Activated T-cell treated with anti-CD3 and anti-CD28 coated beads for 24 hours (primary cell): ENCODE measurements around the gene CELA3A.
"Not testable (repeated sequence)": the region's sequence is repeated elsewhere in the genome, so short reads cannot be mapped to it uniquely, and the experiment has no call there.

Experiments used
- DNase-seq: peaks from one replicate; pipeline ENCODE4 v3.0.0-alpha.2; 2020; ENCODE audit warnings: low read depth

Gene CELA3A

DNA sequence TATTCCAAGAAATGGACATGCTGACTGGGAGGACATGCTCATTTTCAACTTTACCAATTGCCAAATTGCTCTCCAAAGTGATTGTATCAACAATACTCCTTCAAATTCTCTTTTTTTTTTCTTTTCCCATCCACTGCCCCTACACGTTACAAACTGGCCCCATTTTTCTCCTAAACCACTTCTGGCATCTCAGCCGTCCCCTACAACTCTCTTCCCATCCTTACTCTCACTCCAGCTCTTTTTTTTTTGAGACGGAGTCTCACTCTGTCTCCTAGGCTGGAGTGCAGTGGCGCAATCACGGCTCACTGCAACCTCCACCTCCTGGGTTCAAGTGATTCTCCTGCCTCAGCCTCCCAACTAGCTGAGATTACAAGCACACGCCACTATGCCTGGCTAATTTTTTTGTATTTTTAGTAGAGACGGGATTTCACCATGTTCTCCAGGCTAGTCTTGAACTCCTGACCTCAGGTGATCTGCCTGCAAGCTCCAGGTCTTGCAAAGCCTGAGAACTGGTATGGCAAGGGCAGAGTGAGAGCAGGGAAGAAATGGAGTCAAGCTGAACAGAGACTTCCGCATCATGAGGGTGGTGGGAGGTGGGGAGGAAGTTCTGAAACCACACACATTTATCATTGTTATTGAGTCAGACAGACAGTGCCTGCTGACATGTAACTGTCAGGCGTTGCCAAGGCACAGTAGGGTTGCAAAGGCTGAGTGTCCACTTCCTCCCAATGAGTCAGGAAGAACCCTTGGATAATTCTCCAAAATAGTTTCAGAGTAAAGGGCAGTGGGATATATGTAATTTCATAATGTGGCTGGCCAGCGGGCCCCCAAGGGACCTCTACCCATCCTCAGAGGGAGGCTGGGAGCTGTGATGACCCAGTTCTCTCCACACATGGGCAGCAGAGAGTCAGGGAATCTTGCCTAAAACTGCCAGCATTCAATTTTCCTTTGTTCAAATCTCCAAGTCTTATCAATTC, 17.4 kb downstream of the CELA3A start:
- DNase-seq: peak; percentile 59

DNA sequence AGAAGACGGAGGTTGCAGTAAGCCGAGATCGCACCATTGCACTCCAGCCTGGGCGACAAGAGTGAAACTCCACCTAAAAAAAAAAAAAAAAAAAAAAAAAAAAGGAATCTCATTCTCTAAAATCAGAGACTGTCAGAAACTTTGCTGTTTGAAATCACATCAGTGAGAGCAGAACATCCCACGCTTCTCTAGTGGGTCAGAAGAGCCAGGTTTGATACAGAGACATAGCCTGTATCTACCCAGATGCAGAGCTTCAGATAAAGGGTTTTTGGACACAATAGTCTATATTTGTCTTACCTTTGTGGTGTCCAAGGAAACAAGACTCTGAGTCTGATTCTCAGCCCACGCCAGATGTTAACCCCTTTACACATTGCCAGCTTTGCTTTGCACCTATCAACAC, 19.6 kb downstream of the CELA3A start:
- DNase-seq: no peak

DNA sequence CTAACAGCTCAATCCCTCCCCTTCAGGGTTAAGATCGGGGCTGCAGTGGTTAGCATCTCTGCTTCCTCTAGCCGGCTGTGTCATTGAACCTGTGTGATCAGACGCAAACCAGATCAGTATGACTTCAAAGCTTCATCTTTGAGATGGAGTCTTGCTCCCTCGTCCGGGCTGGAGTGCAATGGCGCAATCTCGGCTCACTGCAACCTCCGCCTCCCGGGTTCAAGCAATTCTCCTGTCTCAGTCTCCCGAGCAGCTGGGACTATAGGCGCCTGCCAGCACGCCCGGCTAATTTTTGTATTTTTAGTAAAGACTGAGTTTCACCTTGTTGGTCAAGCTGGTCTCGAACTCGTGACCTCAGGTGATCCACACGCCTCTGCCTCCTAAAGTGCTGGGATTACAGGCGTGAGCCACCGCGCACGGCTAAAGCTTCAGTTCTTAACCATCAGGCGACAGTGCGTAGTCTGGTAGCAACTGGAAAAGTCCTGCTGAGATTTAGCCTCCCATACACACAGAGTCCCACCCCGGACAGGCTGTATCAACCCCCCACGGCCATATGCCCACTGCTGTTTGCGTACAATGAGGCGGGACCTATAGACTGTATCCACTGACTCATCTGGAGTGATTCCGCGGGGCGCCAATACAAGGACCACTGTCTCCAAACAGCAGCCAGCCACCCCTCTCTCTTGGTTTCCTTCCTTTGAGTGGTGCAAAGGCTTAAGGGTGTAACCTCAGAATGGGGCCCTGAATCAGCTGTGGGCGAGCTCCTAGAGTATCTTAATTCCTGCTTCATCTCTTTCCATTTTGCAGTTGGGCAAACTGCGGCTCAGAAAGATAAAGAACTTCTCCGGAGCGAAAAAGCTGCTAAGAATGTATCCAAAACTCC, 23.3 kb downstream of the CELA3A start:
- peak; percentile 66 for DNase-seq

DNA sequence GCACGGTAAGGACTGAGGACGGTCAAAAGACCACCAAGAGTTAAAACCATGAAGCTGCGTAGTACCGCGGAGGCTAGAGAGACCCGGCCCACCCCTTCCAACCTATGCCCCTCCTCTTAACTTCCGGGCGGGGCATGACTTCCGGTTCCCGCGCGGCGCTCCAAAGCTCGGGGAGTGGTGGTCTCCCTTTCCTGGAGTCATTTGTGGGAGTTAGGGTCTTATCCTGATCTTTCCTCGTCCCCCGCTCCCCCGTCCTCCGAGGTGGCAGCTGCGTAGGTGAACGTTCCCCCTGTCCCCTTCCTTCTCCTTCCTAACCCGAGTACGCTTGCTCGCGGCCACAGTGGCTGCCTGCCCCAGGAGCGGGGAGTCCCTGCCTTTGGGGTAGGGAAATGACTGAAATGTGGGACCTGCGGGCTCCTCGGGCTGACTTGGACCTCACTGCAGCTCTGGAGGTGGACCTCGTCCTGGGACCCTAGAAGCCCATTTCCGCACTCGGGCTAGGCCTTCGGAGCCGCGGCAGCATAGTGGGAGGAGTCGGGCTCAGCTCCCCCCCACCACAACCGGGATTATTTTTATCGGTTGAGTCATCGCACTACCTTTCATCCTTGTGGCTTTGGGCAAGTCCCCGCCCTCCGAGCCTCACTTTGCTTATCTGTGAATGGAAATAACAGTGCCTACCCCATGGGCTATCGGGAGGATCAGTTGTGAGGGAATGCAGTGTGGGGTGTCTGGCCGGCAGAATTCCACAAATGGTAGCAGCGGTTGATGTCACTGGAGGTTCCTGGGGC, 24.1 kb downstream of the CELA3A start:
- DNase-seq: peak; percentile 86

DNA sequence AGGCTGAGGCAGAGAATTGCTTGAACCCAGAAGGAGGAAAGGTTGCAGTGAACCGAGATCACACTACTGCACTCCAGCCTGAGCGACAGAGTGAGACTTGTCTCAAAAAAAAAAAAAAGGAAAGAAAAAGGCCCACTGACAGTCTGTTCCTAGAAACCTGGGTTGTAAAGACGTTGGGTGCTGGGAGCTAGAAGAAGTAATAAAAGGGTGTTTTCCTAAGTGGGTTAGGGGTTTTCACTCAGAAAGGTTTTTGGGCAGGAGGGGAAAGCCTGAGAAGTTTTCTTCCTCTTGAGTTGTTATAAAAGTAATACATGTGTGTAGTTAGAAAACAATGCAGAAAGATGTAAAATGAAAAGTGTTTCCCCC, 25.4 kb downstream of the CELA3A start:
- DNase-seq: no peak

DNA sequence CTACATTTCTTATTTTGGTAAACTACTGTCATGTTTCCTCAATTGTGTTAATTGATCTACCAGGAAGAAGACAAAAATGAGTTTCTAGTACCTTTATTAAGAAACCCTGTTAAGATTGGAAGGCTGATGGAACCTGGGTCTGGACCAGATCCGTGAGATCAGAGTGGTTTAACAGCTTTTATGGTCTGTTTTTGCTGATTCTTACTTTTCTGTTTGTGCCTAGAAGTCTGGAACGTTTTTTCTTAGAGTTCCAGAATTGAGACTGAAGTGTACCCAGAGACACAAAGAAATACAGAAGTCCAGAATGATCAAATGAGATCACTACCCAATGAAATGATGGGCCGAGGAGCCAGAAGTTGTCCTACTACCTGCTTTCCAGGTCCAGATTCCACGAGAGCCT, 28.6 kb downstream of the CELA3A start:
- no peak for DNase-seq

DNA sequence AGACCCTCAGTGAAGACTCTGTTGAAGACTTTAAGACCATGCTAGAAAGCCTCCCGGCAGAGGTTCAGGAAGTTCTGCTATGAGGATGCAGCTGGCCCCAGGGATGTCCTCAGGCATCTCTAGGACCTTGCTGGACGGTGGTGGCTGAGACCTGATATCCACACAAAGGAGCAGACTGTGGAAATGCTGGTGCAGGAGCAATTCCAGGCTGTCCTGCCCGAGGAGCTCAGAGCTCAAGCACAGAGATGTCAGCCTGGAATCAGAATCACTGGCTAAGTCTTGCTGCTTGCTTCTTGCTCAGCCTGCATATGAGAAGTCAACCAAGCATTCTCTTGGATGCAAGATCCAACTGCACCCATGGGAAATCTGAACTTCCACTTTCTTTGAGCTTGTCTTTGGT, 29.0 kb downstream of the CELA3A start:
- DNase-seq: no peak

DNA sequence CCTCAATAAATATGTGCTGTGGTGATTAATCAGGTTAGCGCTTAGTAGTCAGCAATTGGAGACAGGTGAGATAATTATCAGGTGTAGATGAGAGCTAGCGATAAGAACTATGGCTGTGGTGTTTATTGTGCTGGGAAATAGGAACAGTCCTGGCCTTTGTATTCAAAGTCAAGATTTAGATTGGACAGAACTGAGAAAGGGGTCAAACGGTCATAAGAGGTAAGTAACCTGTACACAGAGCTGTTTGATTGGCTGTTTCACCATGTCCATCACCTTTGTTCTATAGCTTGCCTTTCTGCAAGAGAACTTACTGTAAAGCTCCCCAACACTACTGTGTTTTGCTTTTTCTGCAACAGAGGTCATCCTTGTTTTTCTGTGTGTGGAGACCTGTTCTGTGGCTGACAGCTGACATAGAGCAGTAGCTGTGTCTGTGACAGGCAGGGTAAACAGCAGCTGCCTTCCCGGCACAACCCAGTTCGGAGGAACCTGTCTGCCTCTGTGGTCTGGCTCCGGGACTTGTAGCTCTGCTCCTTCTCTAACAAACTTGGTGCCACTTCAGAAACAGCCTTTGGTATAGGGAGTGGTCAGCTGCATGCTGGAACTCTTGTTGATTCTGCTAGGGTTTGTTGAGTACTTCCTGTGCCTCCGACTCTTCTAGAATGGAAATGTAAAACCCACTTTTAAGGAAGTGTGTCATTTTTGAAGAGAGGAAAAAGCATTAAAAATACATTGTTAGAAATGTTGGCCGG, 29.9 kb downstream of the CELA3A start:
- DNase-seq: no peak

DNA sequence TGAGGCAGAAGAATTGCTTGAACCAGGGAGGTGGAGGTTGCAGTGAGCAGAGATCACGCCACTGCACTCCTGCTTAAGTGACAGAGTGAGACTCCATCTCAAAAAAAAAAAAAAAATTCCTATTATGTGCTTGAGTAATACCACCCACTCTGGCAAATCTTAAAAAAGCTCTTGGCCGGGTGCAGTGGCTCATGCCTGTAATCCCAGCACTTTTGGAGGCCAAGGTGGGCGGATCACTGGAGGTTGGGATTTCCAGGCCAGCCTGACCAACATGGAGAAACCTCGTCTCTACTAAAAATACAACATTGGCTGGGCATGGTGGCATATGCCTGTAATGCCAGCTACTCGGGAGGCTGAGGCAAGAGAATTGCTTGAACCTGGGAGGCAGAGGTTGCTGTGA, 33.4 kb downstream of the CELA3A start:
- not testable (repeated sequence) for DNase-seq

DNA sequence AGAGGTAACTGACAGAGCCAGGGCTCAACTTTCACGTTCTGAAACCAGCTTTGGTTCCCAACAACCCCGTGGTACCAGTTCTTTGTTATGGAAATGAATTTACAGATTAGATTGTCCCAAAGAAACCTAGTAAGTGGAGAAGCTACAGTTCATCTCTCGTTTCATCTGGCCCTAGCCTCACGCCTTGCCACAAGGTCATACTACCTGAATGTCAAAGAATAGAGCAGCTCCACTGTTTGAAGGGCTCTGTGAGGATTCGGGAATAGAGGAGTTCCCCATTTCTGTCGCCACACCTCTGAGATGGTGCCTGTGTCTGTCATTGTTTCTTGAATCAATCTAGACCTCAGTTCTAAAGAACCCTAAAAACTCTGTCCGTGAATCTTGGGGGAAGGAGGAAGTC, 36.1 kb downstream of the CELA3A start:
- DNase-seq: no peak

DNA sequence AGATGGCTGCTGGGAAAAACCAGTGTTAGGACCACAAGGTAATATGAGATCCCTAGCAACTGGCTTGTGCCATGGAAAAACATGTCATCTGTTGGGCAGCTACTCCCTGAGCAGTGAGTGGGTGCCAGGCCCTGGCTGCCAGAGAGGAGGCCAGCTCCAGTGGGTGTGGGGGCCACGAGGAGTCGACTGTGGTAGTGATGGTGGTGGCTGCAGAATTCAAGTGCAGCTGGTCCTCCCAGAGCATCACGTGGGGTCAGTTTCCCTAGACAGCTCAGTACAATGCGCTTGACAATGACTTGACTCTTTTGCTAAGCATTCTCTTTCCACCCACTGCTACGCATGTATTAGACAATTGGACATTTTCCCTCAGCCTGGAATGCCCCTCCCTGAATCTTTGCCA, 36.6 kb downstream of the CELA3A start:
- DNase-seq: no peak

DNA sequence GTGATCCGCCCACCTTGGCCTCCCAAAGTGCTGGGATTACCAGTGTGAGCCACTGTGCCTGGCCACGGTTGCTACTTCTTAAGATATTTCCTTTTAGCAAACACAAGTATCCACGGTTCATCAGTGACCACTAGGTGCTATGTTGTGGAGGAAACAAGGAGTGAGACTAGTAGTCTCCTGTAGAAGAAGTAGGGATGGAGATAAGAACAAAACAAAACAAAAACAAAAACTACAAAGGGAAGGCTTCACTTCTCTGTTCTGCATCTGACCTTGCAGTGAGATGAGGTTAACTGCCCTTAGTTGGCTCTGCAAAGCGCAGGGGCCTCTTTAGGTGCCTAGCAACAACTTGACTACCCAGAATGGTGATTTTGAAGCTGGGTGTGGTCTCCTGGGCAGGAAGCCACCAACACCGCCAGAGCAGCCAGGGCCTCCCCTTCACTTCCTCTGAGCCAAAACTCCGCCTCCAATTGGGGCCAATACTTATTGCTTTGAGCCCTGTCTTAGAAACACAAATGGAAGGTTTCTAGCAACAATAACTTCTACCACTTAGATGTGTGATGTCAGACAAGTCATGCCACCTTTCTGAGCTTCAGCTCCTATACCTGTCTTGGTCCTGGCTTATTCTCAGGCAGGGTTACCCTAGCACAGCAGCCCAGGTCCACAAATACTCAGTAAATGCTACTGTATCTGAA, 38.3 kb downstream of the CELA3A start:
- peak; percentile 76 for DNase-seq

DNA sequence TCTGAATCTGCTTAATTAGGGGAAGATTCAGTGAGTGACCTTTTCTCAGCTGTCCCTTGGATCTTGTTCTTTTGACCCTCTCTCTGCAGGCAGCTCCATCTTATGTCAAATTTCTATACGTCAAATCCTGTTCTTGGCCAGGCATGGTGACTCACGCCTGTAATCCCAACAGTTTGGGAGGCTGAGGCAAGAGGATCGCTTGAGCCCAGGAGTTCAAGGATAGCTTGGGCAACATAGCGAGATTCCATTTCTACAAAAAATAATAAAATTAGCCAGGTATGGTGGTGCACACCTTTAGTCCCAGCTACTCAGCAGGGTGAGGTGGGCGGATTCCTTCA, 38.8 kb downstream of the CELA3A start:
- no peak for DNase-seq

DNA sequence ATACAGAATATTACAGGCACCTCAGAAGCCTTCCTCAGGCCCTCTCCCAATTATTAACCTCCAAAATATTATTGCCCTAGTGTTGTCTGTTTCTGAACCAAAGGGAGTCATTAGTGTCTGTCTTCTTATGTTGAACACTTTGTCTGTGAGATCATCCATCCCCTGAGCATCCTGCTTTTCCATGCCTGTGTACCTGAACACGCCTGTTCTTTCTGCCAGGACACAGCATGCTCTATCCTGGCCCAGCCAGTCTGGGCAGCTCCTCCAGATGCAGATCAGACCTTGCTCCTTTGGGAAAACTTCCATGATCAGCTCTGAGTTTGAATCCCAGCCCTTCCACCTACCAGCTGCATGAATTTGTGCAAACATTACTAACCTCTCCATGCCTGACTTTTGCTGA, 40.0 kb downstream of the CELA3A start:
- DNase-seq: no peak

DNA sequence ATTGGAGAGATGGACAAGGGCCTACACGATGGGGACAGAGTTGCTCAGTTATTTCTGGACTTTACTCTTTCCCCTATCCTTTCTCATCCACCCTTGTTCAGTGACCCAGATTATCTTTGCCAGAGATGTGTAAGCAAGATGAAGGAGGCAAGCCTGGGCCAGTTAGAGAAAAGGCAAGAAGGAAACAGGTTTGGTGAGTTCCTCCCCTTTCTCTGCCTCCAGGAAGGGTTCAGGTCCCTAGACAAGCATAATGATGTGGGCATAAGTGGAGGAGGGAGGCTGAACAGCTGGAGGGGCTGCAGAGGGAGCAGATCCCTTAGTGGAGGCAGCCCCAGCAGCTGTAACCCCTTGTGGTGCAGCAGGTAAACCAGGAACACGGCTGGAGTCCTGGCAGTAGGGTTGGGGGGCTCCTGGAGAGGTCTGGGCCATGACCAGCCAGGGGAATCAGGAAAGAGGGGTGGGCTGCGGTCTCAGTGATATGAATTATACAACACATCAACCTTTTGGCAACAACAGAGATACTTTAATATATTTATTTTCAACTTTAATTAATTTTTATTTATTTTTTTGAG, 41.8 kb downstream of the CELA3A start:
- no peak for DNase-seq

DNA sequence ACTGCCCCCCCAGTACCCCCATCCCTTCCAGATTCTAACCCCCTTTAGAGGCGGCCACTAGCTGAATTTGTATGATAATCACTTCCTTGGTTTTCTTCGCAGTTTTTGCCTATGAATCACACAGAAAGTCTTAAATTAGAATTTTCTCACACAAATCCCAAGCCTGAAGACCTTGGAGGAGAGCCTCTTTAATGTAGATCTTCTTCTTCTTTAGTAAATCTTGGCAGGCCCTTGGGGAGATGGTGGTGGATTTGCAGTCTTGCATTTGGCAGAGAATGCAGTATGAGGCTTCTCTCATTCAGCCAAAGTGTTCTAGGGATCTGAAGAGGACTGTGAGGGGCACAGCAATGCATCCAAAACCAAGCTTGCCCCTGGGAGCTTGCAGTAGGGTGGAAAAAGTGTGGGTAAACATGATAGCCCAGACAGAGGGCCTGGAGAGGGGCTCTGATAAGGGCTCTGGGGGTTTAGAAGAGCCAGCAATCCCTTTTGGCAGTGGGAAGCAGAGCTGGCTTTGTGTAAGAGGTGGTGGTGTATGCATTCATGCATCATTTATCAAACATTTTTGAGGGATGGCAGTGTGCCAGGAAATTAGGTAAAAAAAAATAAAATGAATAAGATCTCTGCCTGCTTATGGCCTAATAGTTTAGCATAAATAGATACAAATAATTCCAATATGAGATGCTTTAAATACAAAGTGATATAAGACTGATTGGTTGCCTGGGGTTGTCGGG, 43.4 kb downstream of the CELA3A start:
- no peak for DNase-seq

DNA sequence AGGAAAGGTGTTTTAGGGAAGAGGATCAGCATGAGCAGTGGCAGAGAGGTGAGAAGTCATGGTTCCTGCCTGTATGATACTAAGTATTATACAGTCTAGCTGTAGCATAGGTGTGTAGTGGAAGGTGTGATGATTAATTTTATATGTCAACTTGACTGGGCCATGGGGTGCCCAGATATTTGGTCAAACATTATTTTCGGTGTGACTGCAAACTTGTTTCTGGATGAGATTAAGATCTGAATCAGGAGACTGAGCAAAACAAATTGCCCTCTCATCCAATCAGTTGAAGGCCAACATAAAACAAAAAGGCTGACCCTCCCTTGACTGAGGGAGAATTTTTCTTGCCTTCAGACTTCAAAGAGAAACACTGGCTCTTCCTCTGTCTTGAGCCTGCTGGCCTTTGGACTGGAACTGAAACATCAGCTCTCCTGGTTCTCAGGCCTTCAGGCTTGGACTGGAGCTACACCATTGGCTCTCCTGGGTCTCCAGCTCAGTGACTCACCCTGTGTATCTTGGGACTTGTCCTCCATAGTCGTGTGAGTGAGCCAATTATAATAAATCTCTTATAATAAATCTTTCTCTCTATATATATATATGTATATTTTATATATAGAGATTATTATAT, 44.3 kb downstream of the CELA3A start:
- no peak for DNase-seq

DNA sequence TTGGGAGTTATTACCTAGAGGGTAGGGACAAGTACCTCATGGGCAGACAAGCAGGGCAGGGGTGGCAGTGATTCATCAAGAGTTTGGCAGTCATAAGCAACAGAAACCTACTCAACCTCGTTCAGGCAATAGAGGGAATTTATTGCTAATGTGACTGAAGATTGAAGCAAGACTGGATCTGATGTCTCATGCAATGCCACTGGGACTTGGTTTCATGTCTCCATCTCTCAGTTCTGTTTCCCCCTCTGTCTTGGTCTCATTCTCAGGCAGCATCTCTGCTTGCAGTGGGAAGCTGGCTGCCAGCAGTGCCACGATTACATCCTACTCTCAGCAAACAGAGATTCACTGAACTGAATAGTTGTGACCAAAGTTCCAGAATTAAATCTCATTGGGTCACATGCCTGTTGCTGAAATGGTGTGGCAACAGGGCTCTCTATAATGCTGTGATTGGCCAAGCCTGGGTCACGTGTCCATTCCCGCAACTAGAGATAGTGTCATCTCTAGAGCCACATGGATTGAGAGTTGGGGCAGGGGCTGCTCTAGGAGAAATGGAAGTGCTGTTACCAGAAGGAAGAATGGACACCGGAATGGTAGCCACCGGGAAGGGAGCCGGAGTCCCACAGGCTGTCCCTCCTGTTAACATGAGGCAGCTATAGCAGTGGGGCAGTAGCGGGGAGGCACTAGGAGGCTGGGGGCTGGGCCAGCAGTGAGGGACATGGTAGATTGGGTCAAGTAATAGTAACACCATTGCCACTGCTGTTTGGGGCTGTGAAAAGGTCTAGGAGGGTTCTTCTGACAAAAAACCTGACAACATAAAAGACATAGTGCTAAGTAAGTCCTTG, 47.1 kb downstream of the CELA3A start:
- DNase-seq: peak; percentile 28

DNA sequence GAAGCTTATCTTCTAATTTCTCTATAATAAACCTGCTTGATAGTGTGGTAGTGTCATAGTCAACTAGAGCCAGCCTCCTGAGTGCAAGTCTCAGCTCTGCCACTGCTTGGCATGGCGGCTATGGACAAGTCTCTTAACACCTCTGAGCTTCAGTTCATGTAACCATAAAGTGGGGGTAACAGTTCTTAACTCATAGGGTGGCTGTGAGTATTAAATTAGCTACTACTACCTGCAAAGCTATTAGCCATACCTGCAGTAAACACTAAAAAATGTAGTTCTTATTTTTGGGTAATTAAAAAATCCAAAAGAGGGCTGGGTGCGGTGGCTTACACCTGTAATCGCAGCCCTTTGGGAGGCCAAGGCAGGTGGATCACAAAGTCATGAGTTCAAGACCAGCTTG, 48.9 kb downstream of the CELA3A start:
- no peak for DNase-seq
